ACC112 (cell line): ENCODE measurements around the gene DENND6B.

ENCODE experiments used
- H2AFZ ChIP-seq: fragments of 200-600 bp; sonication (generic); one replicate; pipeline ENCODE4 v1.6.0; 2017; ENCODE audit warnings: antibody characterized with exemption, low read length; ENCODE audit not compliant: unreplicated experiment
- H3K27ac ChIP-seq: fragments of 200-600 bp; sonication (generic); 2 replicates; pipeline ENCODE4 v1.5.1; 2014; ENCODE audit warnings: low read depth, mild to moderate bottlenecking, antibody characterized with exemption, low read length, moderate library complexity
- H3K27me3 ChIP-seq: fragments of 200-600 bp; sonication (generic); 2 replicates; pipeline ENCODE4 v1.6.1; 2014; ENCODE audit warnings: mild to moderate bottlenecking, antibody characterized with exemption, low read length, moderate library complexity, mixed read lengths; ENCODE audit not compliant: insufficient read depth
- H3K36me3 ChIP-seq: fragments of 200-600 bp; sonication (generic); 2 replicates; pipeline ENCODE4 v1.6.1; 2016; ENCODE audit warnings: mild to moderate bottlenecking, antibody characterized with exemption, low read length, moderate library complexity, mixed read lengths; ENCODE audit not compliant: insufficient read depth
- H3K4me1 ChIP-seq: fragments of 200-600 bp; sonication (generic); one replicate; pipeline ENCODE4 v1.6.1; 2016; ENCODE audit warnings: low read length, mixed read lengths; ENCODE audit not compliant: insufficient read depth, unreplicated experiment, control insufficient read depth
- H3K4me3 ChIP-seq: fragments of 200-600 bp; sonication (generic); 2 replicates; pipeline ENCODE4 v1.5.1; 2014; ENCODE audit warnings: mild to moderate bottlenecking, low read depth, low read length
- H3K79me2 ChIP-seq: fragments of 200-600 bp; sonication (generic); one replicate; pipeline ENCODE4 v1.6.0; 2016; ENCODE audit warnings: low read length; ENCODE audit not compliant: control insufficient read depth, unreplicated experiment, insufficient read depth

DENND6B gene

DNA sequence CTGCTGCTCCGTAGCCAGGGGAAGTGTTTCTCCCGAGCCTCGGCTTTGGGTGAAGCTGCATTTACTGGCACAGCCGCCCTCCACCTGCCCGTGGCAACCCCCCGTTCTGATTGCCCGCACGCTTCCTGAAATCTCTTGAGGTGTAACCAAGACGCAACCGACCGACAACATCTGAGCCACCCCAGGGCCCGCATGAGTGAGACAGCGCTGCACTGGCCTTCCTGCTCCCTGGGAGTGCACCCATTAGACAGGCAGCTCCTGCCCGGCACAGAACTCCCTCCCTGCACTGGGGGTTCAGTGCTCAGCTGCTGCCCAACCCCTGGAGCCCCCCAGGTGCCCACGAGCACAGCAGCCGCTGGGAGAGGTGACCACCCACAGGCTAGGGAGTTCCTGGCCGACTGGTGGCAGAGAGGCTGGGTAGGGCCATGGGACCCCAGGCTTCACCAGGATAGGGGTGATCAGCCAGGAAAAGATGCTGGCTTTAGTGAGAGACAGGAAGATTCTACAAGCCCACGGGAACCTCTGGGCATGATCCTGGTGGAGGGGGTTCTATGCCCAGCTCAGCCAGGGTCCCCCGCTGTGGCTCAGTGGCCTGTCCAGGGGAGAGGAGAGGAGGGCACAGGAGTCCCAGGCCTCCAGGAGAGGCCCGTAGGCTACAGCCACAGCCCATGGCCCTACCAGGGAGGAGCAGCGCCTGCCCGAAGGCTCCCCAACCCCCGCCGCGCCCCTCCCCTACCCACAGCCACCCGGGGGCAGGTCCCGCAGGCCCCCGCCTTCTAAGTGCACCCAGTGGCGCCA is 34.0 kb downstream of the DENND6B start:
- Histone ChIP-seq H3K27ac (peak overlapping the region; percentile 69), H2AFZ (no peak overlapping the region), H3K4me3 (peak overlapping the region; percentile 60; the same call in 1 of the 2 replicates), H3K36me3 (no peaks in the 10 kb centered on the region), H3K4me1 (peaks cover 28% of the 10 kb centered on the region), H3K27me3 (no peaks in the 10 kb centered on the region), H3K79me2 (peaks cover 54% of the 10 kb centered on the region)

DNA sequence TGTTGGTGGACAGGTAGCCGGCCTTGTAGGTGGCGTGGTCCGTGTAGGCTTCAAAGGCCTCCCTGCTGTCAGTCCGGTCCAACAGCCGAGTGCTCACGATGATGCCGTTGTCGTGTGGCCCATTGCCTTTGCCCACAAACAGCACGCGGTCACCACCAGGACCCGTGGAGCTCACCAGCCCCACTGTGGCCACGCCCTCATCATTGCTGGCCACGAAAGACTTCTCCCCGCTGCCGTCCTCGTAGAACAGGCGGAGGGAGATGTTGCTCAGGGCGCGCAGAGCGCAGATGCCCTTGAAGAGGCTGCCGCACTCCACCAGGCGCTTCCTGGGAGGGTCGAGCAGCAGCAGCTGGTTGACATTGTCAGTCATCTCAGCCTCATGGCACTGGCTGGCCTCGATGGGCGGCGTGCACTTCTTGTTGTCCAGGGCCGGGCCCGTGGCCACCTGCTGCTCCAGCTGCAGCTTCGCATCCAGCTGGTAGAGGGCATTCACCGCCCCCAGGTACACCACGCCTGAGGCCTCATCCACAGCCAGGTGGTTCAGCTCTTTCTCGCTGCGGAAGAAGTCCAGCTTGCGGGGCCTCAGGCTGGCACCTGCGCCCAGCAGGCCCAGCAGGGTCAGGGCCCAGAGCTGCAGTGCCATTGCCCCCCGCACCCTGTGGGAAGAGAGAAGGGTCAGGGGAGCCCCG is 36.7 kb downstream of the DENND6B start:
- Histone ChIP-seq H3K4me1 (peaks cover 21% of the 10 kb centered on the region), H3K27me3 (no peaks in the 10 kb centered on the region), H3K36me3 (no peaks in the 10 kb centered on the region), H2AFZ (no peak overlapping the region), H3K4me3 (no peak overlapping the region), H3K79me2 (peaks cover 35% of the 10 kb centered on the region), H3K27ac (no peak overlapping the region)

DNA sequence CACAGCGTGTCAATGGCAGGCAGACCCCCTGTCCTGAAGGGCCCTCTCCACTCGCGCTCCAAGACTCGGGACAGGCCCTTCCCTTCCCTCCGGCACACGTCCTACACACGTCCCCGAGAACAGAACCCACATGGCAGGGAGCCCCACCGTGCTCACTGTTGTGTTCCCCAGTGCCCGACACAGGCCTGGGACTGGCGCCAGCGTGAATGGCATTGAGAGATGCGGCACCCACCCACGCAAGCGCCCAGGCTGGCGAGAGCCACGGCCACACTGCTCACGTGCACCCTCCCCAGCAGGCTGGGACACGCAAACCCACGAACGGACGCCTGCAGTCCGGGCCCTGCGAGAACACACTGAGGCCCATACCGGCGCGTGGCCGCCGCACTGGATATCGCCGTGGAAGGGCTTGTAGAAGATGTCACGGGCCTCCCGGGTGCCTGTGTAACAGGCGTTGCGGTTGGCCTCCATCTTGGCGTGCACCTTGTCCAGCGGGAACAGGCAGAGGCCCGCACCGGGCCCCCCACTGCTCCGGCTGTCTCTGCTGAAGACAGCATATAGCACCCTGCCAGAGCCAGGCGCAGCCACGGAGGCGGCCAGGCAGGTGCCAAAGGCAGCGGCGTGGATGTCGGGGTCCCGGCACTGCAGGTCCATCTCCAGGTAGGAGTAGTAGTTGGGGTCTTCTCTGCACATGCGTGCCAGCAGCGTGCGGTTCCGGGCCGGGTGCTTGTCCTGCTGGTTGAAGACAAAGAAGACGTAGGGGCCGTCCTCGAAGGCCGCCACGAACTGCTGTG is 37.5 kb downstream of the DENND6B start:
- Histone ChIP-seq H2AFZ (no peak overlapping the region), H3K27me3 (no peaks in the 10 kb centered on the region), H3K27ac (no peak overlapping the region), H3K4me1 (peaks cover 18% of the 10 kb centered on the region), H3K79me2 (peaks cover 33% of the 10 kb centered on the region), H3K4me3 (no peak overlapping the region), H3K36me3 (no peaks in the 10 kb centered on the region)

DNA sequence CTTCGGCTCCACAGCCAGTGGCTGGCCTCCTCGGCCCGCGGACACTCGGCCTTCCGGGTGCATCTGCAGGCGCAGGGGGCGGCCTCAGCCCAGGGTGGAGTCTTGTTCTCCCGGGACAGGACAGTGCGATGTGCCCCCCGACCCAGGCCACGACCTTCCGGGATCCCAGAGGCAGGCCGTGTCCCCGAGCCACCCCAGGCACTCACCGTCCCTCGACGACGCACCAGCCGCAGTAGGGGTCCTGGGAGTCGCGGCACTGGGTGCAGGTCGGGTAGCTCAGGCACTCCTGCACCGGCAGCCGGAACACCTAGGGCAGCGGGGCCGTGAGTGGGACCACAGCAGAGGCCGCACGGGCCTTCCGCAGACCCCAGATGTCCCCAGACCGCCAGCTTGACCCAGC is 39.1 kb downstream of the DENND6B start:
- Histone ChIP-seq H2AFZ (no peak overlapping the region), H3K27me3 (no peaks in the 10 kb centered on the region), H3K79me2 (peaks cover 27% of the 10 kb centered on the region), H3K4me3 (no peak overlapping the region), H3K36me3 (no peaks in the 10 kb centered on the region), H3K4me1 (peaks cover 6% of the 10 kb centered on the region), H3K27ac (no peak overlapping the region)

DNA sequence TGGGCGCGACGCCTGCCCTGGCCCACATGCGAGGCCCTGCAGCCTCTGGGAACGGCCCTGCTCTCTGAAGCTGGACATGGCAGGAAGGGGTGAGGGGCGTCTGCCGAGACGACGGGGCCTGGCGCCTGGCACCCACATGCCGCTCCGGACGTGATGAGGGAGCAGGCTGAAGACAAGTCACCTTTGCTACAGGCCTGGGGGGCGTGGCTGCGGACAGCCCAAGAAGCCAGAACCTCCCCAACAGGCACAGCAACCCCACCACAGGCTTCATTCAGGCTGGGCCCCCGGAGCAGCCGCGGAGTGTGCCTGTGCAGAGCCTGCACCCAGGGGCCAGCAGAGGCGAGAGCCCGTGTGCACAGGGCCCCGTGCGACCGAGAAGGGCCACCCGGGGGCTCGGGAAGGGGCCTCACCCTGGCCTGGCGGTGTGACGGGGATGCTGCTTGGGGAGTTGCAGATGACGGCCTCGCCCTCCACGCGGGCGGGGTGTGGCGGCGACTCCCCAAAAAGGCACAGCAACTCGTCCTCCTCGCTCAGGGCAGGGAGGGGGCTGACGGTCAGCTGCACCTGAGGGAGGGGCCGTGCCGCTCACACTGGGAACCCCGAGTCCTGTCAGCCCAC is 40.0 kb downstream of the DENND6B start:
- Histone ChIP-seq H3K4me1 (peaks cover 10% of the 10 kb centered on the region), H3K4me3 (no peak overlapping the region), H3K27ac (no peak overlapping the region), H3K79me2 (peaks cover 20% of the 10 kb centered on the region), H3K36me3 (0 out of 2 replicates have a peak, but pooled peaks cover 2% of the 10 kb centered on the region), H2AFZ (no peak overlapping the region), H3K27me3 (no peaks in the 10 kb centered on the region)

DNA sequence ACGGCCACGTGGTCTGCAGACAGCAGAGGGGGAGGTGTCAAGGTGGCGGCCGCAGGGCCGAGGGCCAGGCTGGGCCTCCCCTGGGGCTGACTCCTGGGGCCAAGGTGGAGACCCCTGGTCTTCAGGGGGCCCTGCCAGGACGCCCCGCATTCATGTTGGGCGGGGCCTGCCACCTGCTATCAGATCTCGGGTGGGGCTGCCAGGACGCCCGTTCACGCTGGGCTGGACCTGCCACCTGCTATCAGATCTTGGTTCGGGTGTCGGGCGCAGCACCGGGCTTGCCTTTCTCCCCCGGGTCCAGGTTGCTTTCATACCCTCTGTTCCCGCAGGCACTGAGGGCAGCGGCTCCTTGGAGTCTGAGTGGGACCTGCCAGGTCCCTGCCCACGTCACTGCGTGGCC is 40.5 kb downstream of the DENND6B start:
- peaks cover 10% of the 10 kb centered on the region for H3K4me1 ChIP-seq
- no peak overlapping the region for H3K27ac ChIP-seq
- H3K79me2 ChIP-seq: peaks cover 15% of the 10 kb centered on the region
- H3K4me3 ChIP-seq: no peak overlapping the region
- no peak overlapping the region for H2AFZ ChIP-seq
- no peaks in the 10 kb centered on the region for H3K27me3 ChIP-seq
- H3K36me3 ChIP-seq: peaks cover 6% of the 10 kb centered on the region; the same call in 1 of the 2 replicates

DNA sequence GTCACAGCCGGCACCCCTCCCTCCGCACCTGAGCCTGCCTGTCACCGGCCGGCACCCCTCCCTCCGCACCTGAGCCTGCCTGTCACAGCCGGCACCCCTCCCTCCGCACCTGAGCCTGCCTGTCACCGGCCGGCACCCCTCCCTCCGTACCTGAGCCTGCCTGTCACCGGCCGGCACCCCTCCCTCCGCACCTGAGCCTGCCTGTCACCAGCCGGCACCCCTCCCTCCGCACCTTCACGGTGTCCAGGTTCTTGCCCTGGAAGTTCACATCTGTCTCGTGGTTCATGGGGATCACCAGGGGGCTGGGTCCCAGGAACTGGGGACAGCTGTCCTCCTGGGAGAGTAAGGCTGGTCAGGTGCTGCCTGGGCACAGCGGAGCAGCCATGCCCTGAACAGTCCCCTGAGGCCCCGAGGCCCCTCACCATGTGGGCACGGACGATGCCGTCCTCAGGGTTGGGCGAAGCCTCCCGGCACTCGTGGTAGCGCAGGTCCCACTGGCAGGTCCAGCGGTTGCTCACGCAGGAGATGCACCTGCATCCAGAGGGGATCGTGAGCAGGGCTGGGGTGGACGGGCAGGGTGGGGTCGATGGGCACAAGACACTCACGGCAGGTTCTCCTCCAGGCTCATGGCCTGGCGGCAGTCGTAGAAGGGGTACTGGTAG is 41.1 kb downstream of the DENND6B start:
- H3K4me1 ChIP-seq: peaks cover 10% of the 10 kb centered on the region
- no peak overlapping the region for H3K27ac ChIP-seq
- no peak overlapping the region for H2AFZ ChIP-seq
- H3K4me3 ChIP-seq: no peak overlapping the region
- peaks cover 9% of the 10 kb centered on the region for H3K79me2 ChIP-seq
- no peaks in the 10 kb centered on the region for H3K27me3 ChIP-seq
- H3K36me3 ChIP-seq: peaks cover 6% of the 10 kb centered on the region; the same call in 1 of the 2 replicates

DNA sequence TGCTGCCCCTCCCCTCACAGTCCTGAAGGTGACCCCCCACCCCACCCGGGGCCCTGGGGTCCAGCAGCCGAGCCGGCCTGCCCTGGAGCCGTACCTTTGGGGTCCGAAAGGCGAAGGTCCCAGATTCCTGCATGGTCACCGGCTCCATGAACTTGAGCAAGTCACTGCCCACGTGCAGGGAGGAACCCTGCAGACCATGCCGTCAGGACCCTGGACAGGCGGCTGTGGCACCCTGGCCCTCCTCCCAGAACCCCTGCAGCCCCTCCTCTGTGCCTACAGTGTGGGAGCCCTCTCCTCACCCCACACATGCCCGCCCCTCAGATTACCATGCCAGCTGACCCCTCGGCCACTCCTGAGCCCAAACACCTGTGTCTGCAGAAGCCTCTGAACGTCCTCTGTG is 42.3 kb downstream of the DENND6B start:
- Histone ChIP-seq H3K4me3 (no peak overlapping the region), H3K36me3 (peaks cover 6% of the 10 kb centered on the region; the same call in 1 of the 2 replicates), H3K4me1 (peaks cover 10% of the 10 kb centered on the region), H3K27ac (no peak overlapping the region), H2AFZ (no peak overlapping the region), H3K79me2 (peaks cover 5% of the 10 kb centered on the region), H3K27me3 (no peaks in the 10 kb centered on the region)

DNA sequence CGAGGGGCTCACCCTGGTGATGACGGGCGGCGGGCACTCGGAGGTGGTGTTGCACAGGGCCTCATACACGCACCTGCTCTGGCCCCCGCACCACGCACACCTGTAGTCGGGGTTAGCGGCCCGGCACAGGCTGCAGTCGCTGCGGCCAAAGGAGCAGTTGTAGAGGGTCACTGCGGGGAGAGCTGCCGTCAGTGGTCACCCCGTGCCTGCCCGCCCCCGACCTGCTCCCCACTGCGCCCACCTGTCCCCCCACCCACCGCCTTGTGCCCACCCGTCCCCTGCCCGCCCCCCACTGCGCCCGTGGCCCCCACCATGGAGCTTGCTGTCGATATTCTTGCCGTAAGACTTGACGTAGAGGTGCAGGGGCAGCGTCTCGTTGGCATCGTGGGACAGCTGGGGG is 43.0 kb downstream of the DENND6B start:
- peaks cover 5% of the 10 kb centered on the region for H3K79me2 ChIP-seq
- peaks cover 6% of the 10 kb centered on the region; the same call in 1 of the 2 replicates for H3K36me3 ChIP-seq
- no peak overlapping the region for H3K4me3 ChIP-seq
- no peak overlapping the region for H2AFZ ChIP-seq
- H3K4me1 ChIP-seq: peaks cover 10% of the 10 kb centered on the region
- H3K27me3 ChIP-seq: no peaks in the 10 kb centered on the region
- no peak overlapping the region for H3K27ac ChIP-seq
